Activated CD4-positive, CD25-positive, alpha-beta regulatory T cell treated with anti-CD3 and anti-CD28 coated beads, Interleukin-2, amount 50 U/mL, for 24 hours (primary cell): Measurements from ENCODE around the gene WT1.

ENCODE experiments used
- ATAC-seq, 2 donors: fragments of 150-1000 bp; cut with Tn5 transposase; one replicate each; pipeline ENCODE4 v1.10.0; 2021; ENCODE audit warnings: mild to moderate bottlenecking in 1 of 2, moderate library complexity in 1 of 2

WT1 gene

GRCh38 chr11:32420937-32421901 lies 14.1 kb downstream of the WT1 start:
- peak; percentile 69 to 72 for ATAC-seq

- ATAC-seq: no peak
These were observed 15.2 kb downstream of the WT1 start for GRCh38 chr11:32420139-32420538.

DNA sequence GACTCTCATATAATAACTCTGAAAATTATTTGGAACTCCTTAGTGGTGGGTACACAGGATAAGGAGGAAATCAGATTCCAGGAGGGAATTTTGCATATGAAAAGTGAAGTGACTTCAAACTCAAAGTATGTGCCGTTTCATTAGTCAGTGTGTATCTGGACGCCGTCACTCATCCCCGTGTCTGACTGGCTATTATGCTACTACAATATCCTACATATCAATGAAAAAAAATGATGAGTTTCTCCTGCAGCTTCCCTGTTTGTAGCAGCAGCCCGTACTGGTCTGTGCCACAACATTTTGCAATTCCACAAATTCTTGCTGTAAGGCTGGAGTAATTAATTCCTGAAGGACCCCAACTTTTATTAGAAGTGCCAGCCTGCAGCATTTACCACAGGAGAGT lies 16.5 kb downstream of the WT1 start:
- ATAC-seq: no peak

- no peak for ATAC-seq
These were observed 17.5 kb downstream of the WT1 start for GRCh38 chr11:32417806-32418205.

GRCh38 chr11:32416301-32416700 lies 19.0 kb downstream of the WT1 start:
- ATAC-seq: no peak

DNA sequence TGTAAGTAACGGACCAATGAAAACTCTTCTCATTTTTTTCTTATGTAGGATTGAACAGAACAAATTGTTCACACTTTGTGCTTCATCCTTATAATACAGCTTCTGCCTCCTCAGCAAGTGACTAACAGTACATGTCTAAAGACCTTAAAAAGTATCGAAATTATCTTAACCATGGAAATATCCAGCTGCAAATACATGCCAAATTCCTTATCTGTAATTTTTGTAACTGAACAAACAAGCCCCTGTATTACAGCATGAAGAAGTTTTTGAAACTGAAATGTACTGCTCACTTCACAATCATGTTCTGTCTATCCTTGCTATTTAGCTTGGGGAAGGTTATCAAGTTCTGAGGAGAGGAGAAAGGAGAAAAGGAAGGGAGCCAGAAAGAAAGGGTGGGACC lies 20.4 kb downstream of the WT1 start:
- ATAC-seq: no peak

DNA sequence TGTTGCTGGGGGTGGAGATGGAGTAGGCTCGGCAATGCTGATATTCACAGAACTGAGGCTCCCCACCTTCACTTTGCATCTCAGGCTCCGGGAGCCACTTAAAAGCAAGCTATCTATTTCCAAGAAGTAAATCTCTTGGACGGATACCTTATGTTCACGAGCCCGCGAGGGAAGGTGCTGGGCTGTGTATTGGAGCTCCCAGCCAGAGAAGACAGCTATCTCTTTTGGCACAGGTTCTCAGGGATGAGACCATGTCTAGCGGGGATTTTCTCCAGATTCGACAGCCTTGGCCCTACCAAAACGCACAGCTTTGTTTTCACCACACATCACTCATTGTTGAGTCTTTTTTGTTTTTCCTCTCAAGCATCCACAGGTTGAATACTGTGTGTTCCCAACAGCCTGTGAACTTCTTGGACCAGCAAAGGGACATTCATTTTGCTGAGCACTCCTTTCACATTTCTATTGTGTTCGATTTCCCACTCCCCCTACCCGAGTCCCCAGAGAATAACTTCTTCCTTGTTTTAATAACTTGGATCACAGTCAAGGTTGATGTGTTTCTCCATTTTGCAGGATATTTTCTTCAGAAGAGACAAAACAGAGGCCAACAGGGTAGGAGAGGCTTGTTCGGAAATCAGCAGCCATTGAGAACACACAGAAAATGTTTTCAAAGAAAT lies 23.3 kb downstream of the WT1 start:
- no peak for ATAC-seq

- ATAC-seq: no peak
These were observed 29.7 kb downstream of the WT1 start for GRCh38 chr11:32405592-32405991.

GRCh38 chr11:32402836-32403235 lies 32.5 kb downstream of the WT1 start:
- ATAC-seq: no peak

GRCh38 chr11:32400670-32401369 lies 34.5 kb downstream of the WT1 start:
- no peak for ATAC-seq

DNA sequence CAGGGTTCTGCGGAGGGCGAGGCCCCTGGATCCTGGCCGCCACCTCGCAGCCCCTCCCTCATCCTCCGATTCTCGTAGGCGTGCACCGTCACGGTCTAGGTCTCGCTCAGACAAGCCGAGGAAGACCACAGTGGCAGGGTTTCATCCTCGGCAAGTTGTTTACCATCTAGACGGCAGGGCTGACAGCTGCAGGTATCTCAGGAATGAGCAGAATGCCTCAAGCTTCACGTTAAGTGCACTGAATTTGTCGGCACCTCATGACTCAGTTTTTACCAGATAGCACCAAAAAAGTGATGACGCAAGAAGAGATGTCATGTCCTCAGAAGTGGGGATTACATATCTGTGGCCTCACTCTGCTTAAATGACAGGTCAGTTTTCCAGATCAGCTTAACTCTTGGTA lies 35.1 kb downstream of the WT1 start:
- ATAC-seq: no peak

DNA sequence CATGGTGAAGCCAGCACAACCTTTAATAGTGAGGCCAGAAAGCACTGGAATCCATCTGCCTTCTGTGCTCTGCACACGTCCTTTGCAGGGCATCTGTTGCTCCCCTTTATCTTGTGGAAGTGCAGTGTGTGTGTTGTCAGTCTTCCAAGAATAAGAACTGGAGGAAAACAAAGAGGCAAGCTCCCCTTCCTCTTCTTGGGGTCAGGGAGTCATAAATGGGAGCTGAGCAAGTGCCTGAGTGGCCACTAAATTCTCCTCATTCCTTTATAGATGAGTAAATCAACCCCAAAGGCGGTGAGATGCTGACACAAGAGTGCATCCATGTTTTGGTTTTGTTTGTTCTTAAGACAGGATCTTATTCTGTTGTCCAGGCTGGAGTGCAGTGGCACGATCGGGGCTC lies 38.3 kb downstream of the WT1 start:
- ATAC-seq: no peak

- no peak for ATAC-seq
These were observed 39.0 kb downstream of the WT1 start for GRCh38 chr11:32396331-32396730.

DNA sequence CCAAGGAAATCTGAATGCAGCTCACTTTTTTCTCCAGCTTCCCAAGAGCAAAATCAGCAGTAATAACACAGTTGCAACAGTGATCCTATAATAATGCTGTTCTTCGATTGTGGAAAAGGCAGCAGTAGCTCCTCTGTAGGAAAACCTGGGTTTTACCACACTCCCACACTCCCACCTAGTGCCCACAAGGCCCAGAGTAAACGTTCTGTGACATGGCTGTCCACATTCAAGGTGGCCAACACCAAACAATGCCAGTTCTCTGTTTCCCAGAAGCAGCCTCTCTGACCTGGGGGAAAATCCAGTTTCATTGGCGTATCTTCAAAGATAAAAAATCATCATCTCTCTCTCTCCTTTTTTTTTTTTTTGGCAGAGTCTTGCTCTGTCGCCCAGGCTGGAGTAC lies 40.2 kb downstream of the WT1 start:
- no peak for ATAC-seq

DNA sequence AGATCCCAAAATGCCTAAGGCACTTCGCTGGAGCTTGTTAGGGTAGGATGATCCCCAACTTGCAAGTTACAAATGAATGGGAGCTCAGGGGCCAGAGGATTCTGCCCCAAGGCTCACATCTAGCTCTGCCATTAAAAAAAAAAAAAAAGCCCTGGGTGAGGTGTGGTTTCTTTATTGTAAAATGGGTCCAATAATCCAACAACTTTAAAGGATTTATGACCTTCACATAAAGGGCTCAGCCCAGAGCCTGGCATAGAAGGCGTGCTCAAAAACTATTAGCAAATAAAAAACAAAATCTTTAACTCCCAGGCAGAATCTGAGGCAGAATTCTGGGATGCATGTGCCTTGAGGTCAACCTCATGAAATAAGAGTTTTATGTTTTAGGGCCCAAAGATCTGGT lies 42.5 kb downstream of the WT1 start:
- ATAC-seq: no peak

DNA sequence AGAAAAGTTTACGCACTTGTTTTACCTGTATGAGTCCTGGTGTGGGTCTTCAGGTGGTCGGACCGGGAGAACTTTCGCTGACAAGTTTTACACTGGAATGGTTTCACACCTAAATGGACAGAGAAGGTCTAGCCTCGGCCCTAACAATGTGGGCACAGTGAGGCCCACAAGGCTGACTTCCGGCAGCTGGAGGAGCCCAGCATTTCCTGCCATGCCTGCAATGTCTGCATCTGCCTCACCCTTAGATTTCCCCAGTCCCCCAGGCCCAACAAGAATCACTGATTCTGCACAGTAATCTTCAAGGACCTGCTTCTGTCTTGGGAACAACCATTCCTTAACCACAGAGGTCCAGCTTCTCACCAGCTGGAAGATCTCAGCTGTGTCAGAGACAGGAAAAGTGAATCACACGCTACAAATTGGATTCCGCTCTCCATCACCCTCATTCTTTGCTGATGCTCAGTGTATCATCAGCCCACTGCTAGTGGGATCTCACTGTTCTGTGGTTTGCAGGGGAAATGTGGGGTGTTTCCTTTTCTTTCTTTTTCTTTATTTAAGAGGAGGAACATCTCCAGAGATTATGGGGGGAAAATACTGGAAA lies 43.3 kb downstream of the WT1 start:
- ATAC-seq: no peak

GRCh38 chr11:32391479-32391878 lies 43.9 kb downstream of the WT1 start:
- ATAC-seq: no peak

DNA sequence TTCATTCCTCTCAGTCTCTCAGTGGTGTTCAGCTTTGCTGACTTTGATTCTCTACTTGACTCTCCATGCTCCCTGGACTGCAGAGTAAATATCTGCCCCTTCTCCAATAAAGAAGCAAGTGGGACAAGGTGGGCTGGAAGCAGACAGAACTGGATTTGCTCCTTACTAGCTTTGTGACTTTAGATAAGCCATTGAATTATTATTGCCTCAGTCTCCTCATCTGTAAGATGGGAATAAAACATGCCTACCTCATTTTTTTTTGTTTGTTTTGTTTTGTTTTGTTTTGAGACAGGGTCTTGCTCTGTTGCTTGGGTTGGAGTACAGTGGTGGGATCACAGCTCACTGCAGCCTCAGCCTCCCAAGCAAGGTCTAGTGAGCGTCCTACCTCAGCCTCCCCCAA lies 44.6 kb downstream of the WT1 start:
- no peak for ATAC-seq

DNA sequence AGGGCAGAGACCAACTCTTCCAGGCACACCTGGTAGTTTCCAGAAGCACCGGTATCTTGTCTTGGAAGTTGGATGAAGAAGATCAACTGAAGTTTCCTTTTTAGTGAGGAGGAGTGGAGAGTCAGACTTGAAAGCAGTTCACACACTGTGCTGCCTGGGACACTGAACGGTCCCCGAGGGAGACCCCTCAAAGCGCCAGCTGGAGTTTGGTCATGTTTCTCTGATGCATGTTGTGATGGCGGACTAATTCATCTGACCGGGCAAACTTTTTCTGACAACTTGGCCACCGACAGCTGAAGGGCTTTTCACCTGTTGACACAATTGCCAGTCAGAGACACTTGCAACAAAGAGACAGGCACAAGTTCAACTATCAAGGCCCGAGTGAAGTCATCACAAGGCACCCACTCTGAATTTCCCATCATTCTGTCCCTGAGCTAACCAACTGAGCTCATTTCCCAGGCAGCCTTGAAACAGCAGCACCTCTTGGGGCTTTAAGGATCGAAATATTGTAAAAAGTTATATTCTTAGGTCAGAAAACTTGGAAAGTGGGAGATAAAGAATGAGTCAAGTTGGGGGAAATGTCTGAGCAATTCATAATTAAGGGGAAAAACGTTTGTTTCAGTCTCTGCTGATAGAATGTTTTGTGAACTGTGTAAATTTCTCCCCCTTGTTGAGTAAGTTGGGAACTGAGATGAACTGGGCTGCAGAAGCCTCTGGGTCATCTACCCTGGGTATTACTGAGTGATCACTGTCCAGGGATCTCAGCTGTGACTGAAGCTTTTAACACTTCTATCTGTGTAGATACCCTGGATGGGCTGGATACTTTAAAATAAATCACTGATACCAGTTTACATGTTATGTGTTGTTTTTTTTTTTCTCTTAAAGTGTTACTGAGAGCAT lies 46.2 kb downstream of the WT1 start:
- ATAC-seq: no peak

DNA sequence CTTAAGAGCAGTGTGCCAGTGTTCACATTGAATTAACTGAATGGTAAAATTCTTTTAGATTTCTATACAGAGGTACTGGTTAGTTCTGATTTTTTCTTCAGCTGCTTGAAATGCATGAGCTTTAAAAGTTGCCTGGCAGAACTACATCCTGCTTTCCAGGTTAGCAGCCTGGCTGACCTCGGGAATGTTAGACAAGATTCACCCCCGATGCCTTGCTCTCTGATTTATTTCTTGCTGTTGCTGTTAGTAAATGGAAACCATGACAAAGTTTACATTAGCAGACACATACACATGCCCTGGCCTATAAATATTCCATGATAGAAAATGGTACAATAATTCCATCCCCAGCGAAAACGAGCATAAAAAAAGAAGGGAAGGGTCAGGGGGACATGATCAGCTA lies 47.0 kb downstream of the WT1 start:
- no peak for ATAC-seq

DNA sequence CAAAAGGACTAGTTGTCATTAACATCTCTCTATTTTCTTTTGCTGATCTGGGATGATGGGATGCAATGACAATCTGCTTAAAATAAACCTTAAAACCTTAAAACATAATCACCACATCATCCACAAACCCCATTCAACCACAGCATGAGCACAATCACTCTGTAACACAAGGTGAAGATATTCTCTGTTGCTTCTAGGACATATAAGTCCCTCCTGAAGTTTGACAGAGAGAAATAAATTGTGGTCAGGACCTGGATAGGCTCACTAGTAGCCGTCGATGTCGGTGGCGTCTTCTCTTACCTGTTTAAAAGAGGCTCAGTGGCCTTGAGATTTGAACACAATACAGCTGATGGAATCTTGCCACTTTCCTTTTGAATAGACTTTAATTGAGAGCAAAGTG lies 47.9 kb downstream of the WT1 start:
- ATAC-seq: no peak

GRCh38 chr11:32386770-32387377 lies 48.5 kb downstream of the WT1 start:
- ATAC-seq: no peak
